Astrocyte (in vitro differentiated cells and primary cell): Measurements from ENCODE around the gene RPS6KB2. TPM values are rescaled to one million over a fixed set of nuclear protein-coding genes. Genes with fewer than 3 reads are reported as not detected.

Experiments
- DNase-seq: peaks from one replicate; pipeline ENCODE4 v3.0.0-alpha.2; 2010; ENCODE audit warnings: low read depth
- FAIRE-seq: peaks from 2 replicates; lab custom pipeline; 2011; peaks lifted over from hg19 to GRCh38; lab: Jason Lieb, UNC
- H2AFZ ChIP-seq: 2 replicates; pipeline ENCODE4 v1.6.0; 2012; ENCODE audit warnings: low read depth, low read length, inconsistent platforms
- H3K27ac ChIP-seq: 2 replicates; pipeline ENCODE4 v1.5.1; 2011; ENCODE audit warnings: low read depth, low read length, inconsistent platforms
- H3K27me3 ChIP-seq: 2 replicates; pipeline ENCODE4 v1.6.0; 2011; ENCODE audit warnings: low read length, inconsistent platforms; ENCODE audit not compliant: insufficient read depth
- H3K36me3 ChIP-seq: 2 replicates; pipeline ENCODE4 v1.5.1; 2011; ENCODE audit warnings: low read length, inconsistent platforms; ENCODE audit not compliant: insufficient read depth
- H3K4me1 ChIP-seq: 2 replicates; pipeline ENCODE4 v1.5.1; 2011; ENCODE audit warnings: low read length, inconsistent platforms; ENCODE audit not compliant: insufficient read depth
- H3K4me2 ChIP-seq: 2 replicates; pipeline ENCODE4 v1.6.0; 2012; ENCODE audit warnings: low read length, inconsistent platforms
- H3K4me3 ChIP-seq: 2 replicates; pipeline ENCODE4 v1.5.1; 2011; ENCODE audit warnings: low read depth, mild to moderate bottlenecking, low read length, inconsistent platforms; ENCODE audit not compliant: insufficient read depth
- H3K79me2 ChIP-seq: 2 replicates; pipeline ENCODE4 v1.6.0; 2012; ENCODE audit warnings: mild to moderate bottlenecking, low read length, inconsistent platforms; ENCODE audit not compliant: insufficient read depth
- H3K9ac ChIP-seq: 2 replicates; pipeline ENCODE4 v1.6.0; 2012; ENCODE audit warnings: mild to moderate bottlenecking, low read length, inconsistent platforms
- H3K9me3 ChIP-seq: 2 replicates; pipeline ENCODE4 v1.5.1; 2012; ENCODE audit warnings: low read depth, mild to moderate bottlenecking, low read length, inconsistent platforms; ENCODE audit not compliant: insufficient read depth
- H4K20me1 ChIP-seq: 2 replicates; pipeline ENCODE4 v1.6.0; 2012; ENCODE audit warnings: low read length, inconsistent platforms; ENCODE audit not compliant: insufficient read depth
- H3K27ac Mint-ChIP-seq: one replicate; pipeline ENCODE4 v1.8.0; 2021; ENCODE audit warnings: mild to moderate bottlenecking, mixed read lengths; ENCODE audit not compliant: unreplicated experiment
- H3K27me3 Mint-ChIP-seq: one replicate; pipeline ENCODE4 v1.8.0; 2021; ENCODE audit warnings: low read depth, mixed read lengths; ENCODE audit not compliant: unreplicated experiment
- H3K36me3 Mint-ChIP-seq: one replicate; pipeline ENCODE4 v1.8.0; 2021; ENCODE audit warnings: low read depth, mixed read lengths; ENCODE audit not compliant: unreplicated experiment
- H3K4me1 Mint-ChIP-seq: one replicate; pipeline ENCODE4 v1.8.0; 2021; ENCODE audit warnings: low read depth, mixed read lengths; ENCODE audit not compliant: unreplicated experiment
- H3K4me3 Mint-ChIP-seq: one replicate; pipeline ENCODE4 v1.8.0; 2021; ENCODE audit warnings: mild to moderate bottlenecking, moderate library complexity, mixed read lengths; ENCODE audit not compliant: unreplicated experiment
- H3K9me3 Mint-ChIP-seq: one replicate; pipeline ENCODE4 v1.8.0; 2021; ENCODE audit warnings: mild to moderate bottlenecking, mixed read lengths; ENCODE audit not compliant: unreplicated experiment
- EZH2 ChIP-seq: IDR thresholded peaks from 2 replicates; pipeline ENCODE4 v1.6.1; 2012; ENCODE audit warnings: mild to moderate bottlenecking, low read length, inconsistent platforms; ENCODE audit not compliant: insufficient read depth
- total RNA-seq: library from RNA; stranded (reverse); gene quantifications from 2 replicates; pipeline ENCODE4 v1.2.1, GENCODE V29; 2021
- TF ChIP-seq, protein P1 (sequence below): IDR thresholded peaks from 2 replicates; pipeline ENCODE4 v1.5.1; 2011; ENCODE audit warnings: low read depth, mild to moderate bottlenecking, inconsistent platforms, low read length, moderate library complexity; ENCODE audit not compliant: insufficient read depth

RPS6KB2 gene
- total RNA-seq, 1 donor from 2014 or later: 52.9 TPM

DNA sequence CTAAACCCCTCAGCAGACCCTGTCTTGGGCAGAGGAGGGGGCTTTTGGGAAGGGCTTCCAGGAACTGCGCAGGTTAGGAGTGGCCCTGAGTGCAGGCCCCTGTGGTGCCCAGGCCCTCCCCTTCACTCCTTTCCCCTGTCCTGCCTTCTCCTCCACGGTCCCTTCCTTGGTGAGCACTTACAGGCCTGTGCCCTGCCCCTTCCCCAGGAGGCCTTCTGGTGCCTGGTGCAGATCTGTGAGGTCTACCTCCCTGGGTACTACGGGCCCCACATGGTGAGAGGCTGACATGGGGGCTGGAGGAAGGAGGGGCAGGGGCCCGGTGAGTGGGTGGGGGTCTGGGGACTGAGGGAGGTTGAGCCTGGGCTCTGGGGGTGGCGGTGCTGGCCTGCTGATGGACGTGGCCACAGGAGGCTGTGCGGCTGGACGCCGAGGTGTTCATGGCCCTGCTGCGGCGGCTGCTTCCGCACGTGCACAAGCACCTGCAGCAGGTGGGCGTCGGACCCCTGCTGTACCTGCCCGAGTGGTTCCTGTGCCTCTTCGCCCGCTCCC is 21.8 kb upstream of the RPS6KB2 start:
- H3K4me3 ChIP-seq: no peak overlapping the region
- DNase-seq (no peak), FAIRE-seq (no peak)
- H3K4me3 Mint-ChIP-seq: no peak overlapping the region
- no peaks in the 10 kb centered on the region for H3K79me2 ChIP-seq
- no peak overlapping the region for H2AFZ ChIP-seq
- H3K27me3 ChIP-seq: peaks cover 13% of the 10 kb centered on the region
- no peak overlapping the region for H3K9ac ChIP-seq
- H3K4me1 ChIP-seq: peaks cover 4% of the 10 kb centered on the region
- no peak overlapping the region for H3K27ac ChIP-seq
- no peak overlapping the region for H3K27ac Mint-ChIP-seq
- H3K4me1 Mint-ChIP-seq: no peaks in the 10 kb centered on the region
- peaks cover 18% of the 10 kb centered on the region for H3K27me3 Mint-ChIP-seq
- H3K4me2 ChIP-seq: no peak overlapping the region
- TF ChIP-seq, protein P1, sequence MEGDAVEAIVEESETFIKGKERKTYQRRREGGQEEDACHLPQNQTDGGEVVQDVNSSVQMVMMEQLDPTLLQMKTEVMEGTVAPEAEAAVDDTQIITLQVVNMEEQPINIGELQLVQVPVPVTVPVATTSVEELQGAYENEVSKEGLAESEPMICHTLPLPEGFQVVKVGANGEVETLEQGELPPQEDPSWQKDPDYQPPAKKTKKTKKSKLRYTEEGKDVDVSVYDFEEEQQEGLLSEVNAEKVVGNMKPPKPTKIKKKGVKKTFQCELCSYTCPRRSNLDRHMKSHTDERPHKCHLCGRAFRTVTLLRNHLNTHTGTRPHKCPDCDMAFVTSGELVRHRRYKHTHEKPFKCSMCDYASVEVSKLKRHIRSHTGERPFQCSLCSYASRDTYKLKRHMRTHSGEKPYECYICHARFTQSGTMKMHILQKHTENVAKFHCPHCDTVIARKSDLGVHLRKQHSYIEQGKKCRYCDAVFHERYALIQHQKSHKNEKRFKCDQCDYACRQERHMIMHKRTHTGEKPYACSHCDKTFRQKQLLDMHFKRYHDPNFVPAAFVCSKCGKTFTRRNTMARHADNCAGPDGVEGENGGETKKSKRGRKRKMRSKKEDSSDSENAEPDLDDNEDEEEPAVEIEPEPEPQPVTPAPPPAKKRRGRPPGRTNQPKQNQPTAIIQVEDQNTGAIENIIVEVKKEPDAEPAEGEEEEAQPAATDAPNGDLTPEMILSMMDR: no peak
- no peak for TF ChIP-seq EZH2
- H3K9me3 ChIP-seq: no peaks in the 10 kb centered on the region
- no peaks in the 10 kb centered on the region for H3K36me3 ChIP-seq
- H3K9me3 Mint-ChIP-seq: no peaks in the 10 kb centered on the region
- H3K36me3 Mint-ChIP-seq: peaks cover 3% of the 10 kb centered on the region
- H4K20me1 ChIP-seq: no peaks in the 10 kb centered on the region

DNA sequence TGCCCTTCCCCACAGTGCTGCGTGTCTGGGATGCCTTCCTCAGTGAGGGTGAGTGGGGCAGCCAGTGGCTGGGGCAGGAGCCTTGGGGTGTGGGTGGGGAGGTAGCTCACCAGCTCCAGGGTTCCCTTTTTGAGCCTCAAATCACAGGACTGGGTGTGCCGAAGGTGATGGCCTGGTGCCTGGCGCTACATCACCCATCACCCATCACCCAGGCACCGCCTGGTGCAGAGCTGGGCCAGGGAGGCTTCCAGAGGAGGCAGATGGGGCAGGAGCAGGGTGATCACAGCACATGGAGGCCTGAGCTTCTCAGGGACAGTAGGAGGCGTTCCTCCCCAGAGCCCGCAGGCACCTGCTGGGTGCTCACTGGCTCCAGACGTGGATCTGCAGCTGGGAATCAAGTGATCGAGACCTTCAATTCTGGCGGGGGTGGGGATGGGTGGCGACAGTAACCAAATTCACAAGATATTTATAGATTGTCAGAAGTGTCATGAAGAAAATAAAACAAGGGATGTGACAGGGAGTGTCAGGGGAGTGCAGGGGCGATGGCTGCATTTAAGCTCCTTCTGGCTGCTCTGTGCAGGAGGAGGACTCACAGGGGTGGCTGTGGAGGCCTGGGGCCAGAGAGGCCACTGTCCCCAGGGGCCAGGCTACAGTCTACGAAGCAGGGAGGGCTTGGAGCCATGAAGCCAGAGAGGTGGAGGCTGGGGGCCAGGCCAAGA is 21.2 kb upstream of the RPS6KB2 start:
- Mint-ChIP-seq H3K27ac (peak overlapping the region; percentile 55), H3K4me3 (no peak overlapping the region), H3K9me3 (no peaks in the 10 kb centered on the region), H3K4me1 (no peaks in the 10 kb centered on the region), H3K36me3 (peaks cover 3% of the 10 kb centered on the region), H3K27me3 (peaks cover 18% of the 10 kb centered on the region)
- H3K79me2 ChIP-seq: no peaks in the 10 kb centered on the region
- H2AFZ ChIP-seq: no peak overlapping the region
- DNase-seq (no peak), FAIRE-seq (no peak)
- no peaks in the 10 kb centered on the region for H4K20me1 ChIP-seq
- no peaks in the 10 kb centered on the region for H3K36me3 ChIP-seq
- peaks cover 2% of the 10 kb centered on the region for H3K4me1 ChIP-seq
- no peaks in the 10 kb centered on the region for H3K9me3 ChIP-seq
- no peak overlapping the region for H3K27ac ChIP-seq
- H3K4me3 ChIP-seq: no peak overlapping the region
- no peak overlapping the region for H3K9ac ChIP-seq
- no peak overlapping the region for H3K4me2 ChIP-seq
- H3K27me3 ChIP-seq: peaks cover 19% of the 10 kb centered on the region
- TF ChIP-seq EZH2: no peak
- TF ChIP-seq, protein P1: no peak

DNA sequence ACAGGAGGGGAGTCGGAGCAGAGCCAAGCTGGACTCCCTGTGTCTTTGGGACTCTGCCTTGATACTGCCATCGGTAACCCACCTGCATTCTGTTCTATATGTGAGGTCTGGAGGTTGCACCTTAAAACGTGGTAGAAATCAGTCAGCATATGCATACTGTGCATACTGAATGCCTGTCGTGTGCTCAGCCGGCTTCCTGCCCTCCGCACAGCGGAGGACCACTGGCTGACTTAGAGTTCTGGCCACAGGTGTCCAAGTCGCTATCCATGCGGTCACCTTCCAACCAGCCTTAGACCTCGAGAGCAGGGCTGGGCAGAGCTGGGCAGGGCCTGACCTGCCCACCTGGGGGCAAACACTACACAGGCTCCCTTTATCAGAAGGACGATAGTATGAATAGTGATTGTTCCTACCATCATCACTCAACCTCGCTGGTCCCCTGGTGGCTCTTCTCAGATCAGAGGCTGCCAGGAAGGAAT is 20.6 kb upstream of the RPS6KB2 start:
- peaks cover 19% of the 10 kb centered on the region for H3K27me3 ChIP-seq

More for the DNA sequence above, 20.6 kb upstream of the RPS6KB2 start:
- H2AFZ ChIP-seq: no peak overlapping the region
- H3K4me2 ChIP-seq: no peak overlapping the region
- TF ChIP-seq EZH2: no peak
- TF ChIP-seq, protein P1: no peak
- no peak overlapping the region for H3K27ac Mint-ChIP-seq
- H3K36me3 ChIP-seq: no peaks in the 10 kb centered on the region
- H3K9me3 Mint-ChIP-seq: no peaks in the 10 kb centered on the region
- no peaks in the 10 kb centered on the region for H3K4me1 Mint-ChIP-seq
- FAIRE-seq: no peak
- peaks cover 3% of the 10 kb centered on the region for H3K36me3 Mint-ChIP-seq
- H3K79me2 ChIP-seq: no peaks in the 10 kb centered on the region
- no peak overlapping the region for H3K4me3 ChIP-seq
- H3K27ac ChIP-seq: no peak overlapping the region
- DNase-seq: no peak
- H3K9me3 ChIP-seq: no peaks in the 10 kb centered on the region
- H3K9ac ChIP-seq: no peak overlapping the region
- no peaks in the 10 kb centered on the region for H4K20me1 ChIP-seq
- H3K4me1 ChIP-seq: no peaks in the 10 kb centered on the region
- no peak overlapping the region for H3K4me3 Mint-ChIP-seq
- H3K27me3 Mint-ChIP-seq: peaks cover 18% of the 10 kb centered on the region
